ENCODE results near the gene FMN2.

FMN2 gene

GRCh38 chr1:240109920-240110636, 18.4 kb downstream of the FMN2 start:
- H3K9me3 Mint-ChIP-seq: no peaks in the 10 kb centered on the region
- ATAC-seq: no peak
- no peak for DNase-seq (ENCODE audit: low spot score in 2 of 2)
- no peaks in the 10 kb centered on the region for H3K36me3 Mint-ChIP-seq
- H3K27ac Mint-ChIP-seq: no peak overlapping the region
- no peaks in the 10 kb centered on the region for H3K4me1 Mint-ChIP-seq
- no peak overlapping the region for H3K4me3 Mint-ChIP-seq

- H3K4me3 Mint-ChIP-seq: no peak overlapping the region
- H3K27ac Mint-ChIP-seq: no peak overlapping the region
- no peak for DNase-seq (ENCODE audit: low spot score in 2 of 2)
- H3K9me3 Mint-ChIP-seq: no peaks in the 10 kb centered on the region
- H3K36me3 Mint-ChIP-seq: no peaks in the 10 kb centered on the region
- no peak for ATAC-seq
- H3K4me1 Mint-ChIP-seq: no peaks in the 10 kb centered on the region
These were observed 19.9 kb downstream of the FMN2 start for GRCh38 chr1:240111558-240111957.

DNA sequence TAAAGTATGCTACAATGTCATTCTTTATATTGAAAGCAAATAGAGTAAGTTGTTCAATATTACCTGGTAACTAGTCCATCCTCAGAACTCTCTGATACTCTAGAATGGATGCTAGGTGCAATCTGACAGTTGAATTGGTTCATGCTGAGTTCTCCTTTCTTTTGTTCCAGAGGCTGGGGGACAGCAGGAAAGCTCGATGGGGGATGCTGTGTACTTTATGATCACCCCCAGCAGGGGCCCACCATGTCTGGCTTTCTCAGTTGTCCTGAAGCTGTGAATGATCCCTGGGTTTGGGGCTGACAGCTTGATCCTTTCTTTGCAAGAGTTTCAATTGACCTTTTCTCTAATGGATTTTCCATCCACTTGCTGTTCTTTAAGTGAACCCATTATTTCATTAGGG, 22.5 kb downstream of the FMN2 start:
- Mint-ChIP-seq H3K9me3 (no peaks in the 10 kb centered on the region), H3K27ac (no peak overlapping the region), H3K4me1 (no peaks in the 10 kb centered on the region), H3K36me3 (no peaks in the 10 kb centered on the region), H3K4me3 (no peak overlapping the region)
- ATAC-seq (no peak), DNase-seq (ENCODE audit: low spot score in 2 of 2) (no peak)

GRCh38 chr1:240115831-240116230, 24.1 kb downstream of the FMN2 start:
- DNase-seq (ENCODE audit: low spot score in 2 of 2): no peak
- H3K4me3 Mint-ChIP-seq: no peak overlapping the region
- no peak for ATAC-seq
- no peaks in the 10 kb centered on the region for H3K4me1 Mint-ChIP-seq
- H3K36me3 Mint-ChIP-seq: no peaks in the 10 kb centered on the region
- H3K27ac Mint-ChIP-seq: no peak overlapping the region
- no peaks in the 10 kb centered on the region for H3K9me3 Mint-ChIP-seq

DNA sequence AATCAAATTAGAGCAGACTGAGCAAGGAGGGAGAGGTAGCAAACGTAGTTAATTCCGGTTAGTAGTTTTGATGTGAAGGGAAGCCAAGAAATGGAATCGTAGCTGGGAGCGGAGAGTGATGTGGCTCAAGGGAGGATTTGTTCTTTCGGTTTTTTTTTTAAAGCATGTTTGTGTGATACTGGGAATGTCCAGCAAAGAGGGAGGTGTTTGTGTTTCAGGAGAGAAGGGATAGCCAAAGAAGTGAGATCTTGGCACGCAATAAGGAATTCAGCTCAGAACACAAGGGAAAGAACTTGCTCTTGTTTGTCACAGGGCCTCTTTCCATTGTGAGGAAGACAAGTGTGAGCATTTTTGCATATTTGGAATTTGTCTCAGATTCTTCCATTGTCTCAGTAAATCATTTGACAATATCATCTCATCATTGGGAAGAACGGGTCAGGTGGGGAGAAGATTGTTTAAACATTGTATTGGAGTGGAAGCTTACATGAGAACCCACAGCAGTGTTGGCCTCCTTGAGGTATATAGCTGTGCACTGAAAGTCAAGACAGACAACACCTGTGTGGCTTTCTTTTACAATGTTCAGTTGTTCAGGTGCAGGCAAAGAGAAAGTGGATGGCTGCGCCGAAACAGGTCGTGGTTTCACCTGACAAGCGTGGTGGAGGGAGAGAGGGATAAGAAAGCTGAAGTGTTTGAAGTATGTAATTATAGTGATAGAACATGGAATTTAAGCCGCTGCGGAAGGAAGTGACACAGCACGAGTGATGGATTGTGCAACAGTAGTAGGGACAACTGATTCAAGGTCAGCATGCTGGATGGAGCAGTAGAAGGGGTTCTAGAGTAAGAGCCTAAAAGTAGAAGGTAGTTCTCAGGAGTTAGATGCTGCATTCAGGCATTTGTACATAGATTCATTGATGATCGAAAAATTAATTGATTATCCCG, 25.4 kb downstream of the FMN2 start:
- Mint-ChIP-seq H3K4me1 (no peaks in the 10 kb centered on the region), H3K9me3 (no peaks in the 10 kb centered on the region), H3K27ac (no peak overlapping the region), H3K36me3 (no peaks in the 10 kb centered on the region), H3K4me3 (no peak overlapping the region)
- DNase-seq (ENCODE audit: low spot score in 2 of 2) (no peak), ATAC-seq (no peak)

- Mint-ChIP-seq H3K27ac (no peak overlapping the region), H3K4me3 (no peak overlapping the region), H3K9me3 (no peaks in the 10 kb centered on the region), H3K4me1 (no peaks in the 10 kb centered on the region), H3K36me3 (no peaks in the 10 kb centered on the region)
- no peak for ATAC-seq
- no peak for DNase-seq (ENCODE audit: low spot score in 2 of 2)
These were observed 26.2 kb downstream of the FMN2 start for GRCh38 chr1:240117930-240118329.

DNA sequence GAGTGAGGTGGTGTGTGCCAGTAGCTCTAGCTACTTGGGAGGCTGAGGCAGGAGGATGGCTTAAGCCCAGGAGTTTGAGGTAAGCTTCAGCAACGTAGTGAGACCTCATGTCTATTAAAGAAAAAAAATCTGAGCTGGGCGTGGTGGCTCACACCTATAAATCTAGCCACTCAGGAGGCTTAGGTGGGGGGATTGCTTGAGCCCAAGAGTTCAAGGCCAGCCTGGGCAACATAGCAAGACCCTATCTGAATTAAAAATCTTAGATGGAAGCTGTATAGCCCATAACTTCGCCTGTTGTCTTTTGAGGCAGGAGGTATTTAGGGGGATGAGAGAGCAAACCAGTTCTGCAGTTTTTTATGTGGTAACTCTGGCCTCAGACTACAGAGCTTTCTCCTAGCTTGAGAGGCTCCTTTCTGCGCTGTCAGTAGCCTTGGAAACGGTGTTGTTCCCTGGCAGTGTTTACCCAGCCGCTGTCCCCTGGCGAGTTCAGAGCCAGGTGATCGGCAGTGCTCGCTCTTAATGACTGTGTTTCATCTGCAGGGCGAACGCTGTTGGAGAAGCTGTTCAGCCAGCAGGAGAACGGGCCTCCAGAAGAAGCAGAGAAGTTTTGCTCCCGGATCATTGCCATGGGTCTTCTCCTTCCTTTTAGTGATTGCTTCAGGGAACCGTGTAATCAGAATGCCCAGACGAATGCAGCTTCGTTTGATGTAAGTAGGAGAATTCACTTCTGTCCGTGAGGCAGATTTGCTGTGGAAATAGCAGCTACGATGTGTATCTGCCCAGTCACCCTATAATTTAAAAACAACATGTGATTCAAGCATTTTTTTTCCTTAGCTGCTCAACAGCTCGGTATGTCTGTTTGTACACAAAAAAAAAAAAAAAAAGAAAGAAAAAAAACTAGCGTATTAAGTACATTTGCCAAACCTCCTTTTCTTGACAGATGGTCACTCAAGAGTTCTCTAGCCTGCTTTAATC, 31.2 kb downstream of the FMN2 start:
- ATAC-seq: no peak
- no peak for DNase-seq (ENCODE audit: low spot score in 2 of 2)
- no peaks in the 10 kb centered on the region for H3K4me1 Mint-ChIP-seq
- no peaks in the 10 kb centered on the region for H3K36me3 Mint-ChIP-seq
- H3K9me3 Mint-ChIP-seq: peaks cover 4% of the 10 kb centered on the region
- no peak overlapping the region for H3K4me3 Mint-ChIP-seq
- H3K27ac Mint-ChIP-seq: no peak overlapping the region

GRCh38 chr1:240126821-240127220, 35.1 kb downstream of the FMN2 start:
- no peaks in the 10 kb centered on the region for H3K4me1 Mint-ChIP-seq
- DNase-seq (ENCODE audit: low spot score in 2 of 2) (no peak), ATAC-seq (no peak)
- H3K4me3 Mint-ChIP-seq: no peak overlapping the region
- no peaks in the 10 kb centered on the region for H3K36me3 Mint-ChIP-seq
- H3K9me3 Mint-ChIP-seq: peaks cover 15% of the 10 kb centered on the region
- no peak overlapping the region for H3K27ac Mint-ChIP-seq

DNA sequence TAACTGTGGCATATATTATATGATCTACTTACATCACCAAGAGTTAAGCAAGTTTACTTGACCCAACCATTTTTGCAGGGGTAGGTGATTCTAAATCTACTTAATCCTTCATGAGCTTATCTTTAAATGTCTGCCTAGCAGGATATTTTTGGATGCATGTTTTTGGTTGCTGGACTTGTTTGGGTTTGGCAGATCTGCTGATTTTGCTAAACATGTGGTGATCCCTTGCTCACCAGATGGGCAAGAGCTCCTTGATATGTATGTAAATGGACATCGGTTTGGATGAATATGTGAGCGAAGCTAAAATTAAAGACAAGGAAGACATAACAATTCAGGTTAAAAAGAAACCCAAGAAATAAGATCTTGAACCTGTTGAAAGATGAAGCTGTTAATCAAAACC, 36.7 kb downstream of the FMN2 start:
- peaks cover 16% of the 10 kb centered on the region for H3K9me3 Mint-ChIP-seq
- ATAC-seq: no peak
- no peak for DNase-seq (ENCODE audit: low spot score in 2 of 2)
- H3K27ac Mint-ChIP-seq: no peak overlapping the region
- no peaks in the 10 kb centered on the region for H3K36me3 Mint-ChIP-seq
- no peaks in the 10 kb centered on the region for H3K4me1 Mint-ChIP-seq
- no peak overlapping the region for H3K4me3 Mint-ChIP-seq

DNA sequence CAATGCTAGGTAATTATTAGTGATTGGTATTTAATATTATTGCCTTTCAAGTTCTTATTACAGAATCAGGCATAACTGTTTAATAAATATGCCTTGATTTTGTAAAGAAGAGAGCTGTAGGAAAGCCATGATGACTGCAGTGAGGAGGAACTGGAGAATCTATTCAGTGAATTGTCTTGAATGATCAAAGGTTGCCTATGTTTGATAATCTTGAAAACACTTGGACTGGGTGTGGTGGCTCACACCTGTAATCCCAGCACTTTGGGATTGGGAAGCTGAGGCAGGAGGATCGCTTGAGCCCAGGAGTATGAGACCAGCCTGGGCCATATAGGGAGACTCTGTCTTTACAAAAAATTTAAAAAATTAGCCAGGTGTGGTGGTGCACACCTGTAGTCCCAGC, 42.4 kb downstream of the FMN2 start:
- H3K9me3 Mint-ChIP-seq: peaks cover 13% of the 10 kb centered on the region
- ATAC-seq: no peak
- no peaks in the 10 kb centered on the region for H3K36me3 Mint-ChIP-seq

GRCh38 chr1:240134596-240134995, 42.9 kb downstream of the FMN2 start:
- no peak for ATAC-seq
- no peak overlapping the region for H3K4me3 Mint-ChIP-seq
- H3K9me3 Mint-ChIP-seq: peaks cover 13% of the 10 kb centered on the region
- no peak for DNase-seq (ENCODE audit: low spot score in 2 of 2)
- no peaks in the 10 kb centered on the region for H3K36me3 Mint-ChIP-seq
- H3K27ac Mint-ChIP-seq: no peak overlapping the region
- H3K4me1 Mint-ChIP-seq: no peaks in the 10 kb centered on the region

More for the DNA sequence above, 42.4 kb downstream of the FMN2 start:
- Mint-ChIP-seq H3K4me3 (no peak overlapping the region), H3K4me1 (no peaks in the 10 kb centered on the region), H3K27ac (no peak overlapping the region)
- DNase-seq (ENCODE audit: low spot score in 2 of 2): no peak

- no peaks in the 10 kb centered on the region for H3K36me3 Mint-ChIP-seq
- no peak overlapping the region for H3K27ac Mint-ChIP-seq
- peaks cover 6% of the 10 kb centered on the region for H3K9me3 Mint-ChIP-seq
- H3K4me1 Mint-ChIP-seq: no peaks in the 10 kb centered on the region
- no peak for DNase-seq (ENCODE audit: low spot score in 2 of 2)
- H3K4me3 Mint-ChIP-seq: no peak overlapping the region
- no peak for ATAC-seq
These were observed 44.7 kb downstream of the FMN2 start for GRCh38 chr1:240136402-240136801.

- ATAC-seq: no peak
- H3K36me3 Mint-ChIP-seq: no peaks in the 10 kb centered on the region
- no peak for DNase-seq (ENCODE audit: low spot score in 2 of 2)
- H3K27ac Mint-ChIP-seq: no peak overlapping the region
- H3K4me3 Mint-ChIP-seq: no peak overlapping the region
- no peaks in the 10 kb centered on the region for H3K4me1 Mint-ChIP-seq
- H3K9me3 Mint-ChIP-seq: no peaks in the 10 kb centered on the region
These were observed 47.2 kb downstream of the FMN2 start for GRCh38 chr1:240138867-240139266.

- ATAC-seq (no peak), DNase-seq (ENCODE audit: low spot score in 2 of 2) (no peak)
- H3K9me3 Mint-ChIP-seq: no peaks in the 10 kb centered on the region
- no peak overlapping the region for H3K27ac Mint-ChIP-seq
- no peak overlapping the region for H3K4me3 Mint-ChIP-seq
- no peaks in the 10 kb centered on the region for H3K4me1 Mint-ChIP-seq
- no peaks in the 10 kb centered on the region for H3K36me3 Mint-ChIP-seq
These were observed 47.8 kb downstream of the FMN2 start for GRCh38 chr1:240139511-240139910.

DNA sequence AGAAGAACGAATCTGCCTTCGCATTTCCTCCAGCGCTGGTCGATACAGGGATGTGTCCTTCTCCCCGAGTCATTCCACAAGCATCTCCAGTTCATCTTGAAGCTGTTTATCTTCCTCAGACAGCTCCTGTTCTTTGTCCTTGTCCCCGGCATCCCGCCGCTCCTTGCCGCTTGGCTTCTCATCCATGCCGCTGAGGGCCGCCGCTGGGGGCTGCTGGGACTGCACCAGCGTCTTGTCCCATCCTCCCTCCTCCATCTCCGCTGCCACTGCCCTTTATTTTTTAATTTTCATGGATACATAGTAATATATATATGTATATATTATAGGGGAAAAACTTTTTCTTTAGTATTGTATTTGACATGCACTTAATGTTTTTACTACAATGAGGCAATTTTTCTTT, 53.4 kb downstream of the FMN2 start:
- H3K4me1 Mint-ChIP-seq: no peaks in the 10 kb centered on the region
- H3K4me3 Mint-ChIP-seq: no peak overlapping the region
- ATAC-seq (no peak), DNase-seq (ENCODE audit: low spot score in 2 of 2) (no peak)
- H3K27ac Mint-ChIP-seq: no peak overlapping the region
- no peaks in the 10 kb centered on the region for H3K36me3 Mint-ChIP-seq
- H3K9me3 Mint-ChIP-seq: no peaks in the 10 kb centered on the region

Measured in stimulated activated effector memory CD8-positive, alpha-beta T cell treated with anti-CD3 and anti-CD28 coated beads, Interleukin-12 subunit alpha, Interleukin-12 subunit beta, amount 100 ng/mL, for 72 hours (primary cell).